SU-DHL-6 (cell line): ENCODE results near the gene DTX3.

Experiments used
- EZH2phosphoT487 ChIP-seq: fragments of 200-600 bp; sonication (generic), shearing (Covaris generic); conservative IDR thresholded peaks from 2 replicates; pipeline ENCODE4 v1.6.1; 2018; ENCODE audit warnings: mild to moderate bottlenecking, antibody characterized with exemption, low read length, moderate library complexity, mixed read lengths
- TF ChIP-seq, protein P1 (sequence below): fragments of 200-600 bp; sonication (generic); IDR thresholded peaks from one replicate; pipeline ENCODE4 v1.5.1; 2017; ENCODE audit warnings: antibody characterized with exemption, mild to moderate bottlenecking, low read length, moderate library complexity; ENCODE audit not compliant: insufficient read depth, poor library complexity, severe bottlenecking

DNA sequence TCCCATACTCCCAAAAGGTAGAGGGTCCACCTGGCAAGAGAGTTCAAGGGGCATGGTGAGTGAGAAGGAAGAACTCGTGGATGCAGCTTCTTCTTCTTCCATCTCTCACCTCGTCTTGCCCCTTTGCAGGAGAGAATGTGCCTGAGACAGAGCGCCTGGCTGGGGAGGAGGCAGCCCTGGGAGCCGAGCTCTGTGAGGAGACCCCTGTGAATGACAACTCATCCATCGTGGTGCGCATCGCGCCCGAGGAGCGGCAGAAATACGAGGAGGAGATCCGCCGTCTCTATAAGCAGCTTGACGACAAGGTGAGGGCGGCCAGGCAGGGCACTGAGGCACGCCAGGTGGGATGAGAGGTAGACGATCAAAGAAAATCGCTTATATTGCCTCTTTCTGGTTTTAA is 34.8 kb upstream of the DTX3 start:
- TF ChIP-seq, protein P1, sequence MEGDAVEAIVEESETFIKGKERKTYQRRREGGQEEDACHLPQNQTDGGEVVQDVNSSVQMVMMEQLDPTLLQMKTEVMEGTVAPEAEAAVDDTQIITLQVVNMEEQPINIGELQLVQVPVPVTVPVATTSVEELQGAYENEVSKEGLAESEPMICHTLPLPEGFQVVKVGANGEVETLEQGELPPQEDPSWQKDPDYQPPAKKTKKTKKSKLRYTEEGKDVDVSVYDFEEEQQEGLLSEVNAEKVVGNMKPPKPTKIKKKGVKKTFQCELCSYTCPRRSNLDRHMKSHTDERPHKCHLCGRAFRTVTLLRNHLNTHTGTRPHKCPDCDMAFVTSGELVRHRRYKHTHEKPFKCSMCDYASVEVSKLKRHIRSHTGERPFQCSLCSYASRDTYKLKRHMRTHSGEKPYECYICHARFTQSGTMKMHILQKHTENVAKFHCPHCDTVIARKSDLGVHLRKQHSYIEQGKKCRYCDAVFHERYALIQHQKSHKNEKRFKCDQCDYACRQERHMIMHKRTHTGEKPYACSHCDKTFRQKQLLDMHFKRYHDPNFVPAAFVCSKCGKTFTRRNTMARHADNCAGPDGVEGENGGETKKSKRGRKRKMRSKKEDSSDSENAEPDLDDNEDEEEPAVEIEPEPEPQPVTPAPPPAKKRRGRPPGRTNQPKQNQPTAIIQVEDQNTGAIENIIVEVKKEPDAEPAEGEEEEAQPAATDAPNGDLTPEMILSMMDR: no peak
- TF ChIP-seq EZH2phosphoT487: no peak
